G401.6 (cell line): ENCODE measurements around the gene SLITRK4.

Experiments used
- FAIRE-seq: peaks from 2 replicates; lab custom pipeline; 2012; peaks lifted over from hg19 to GRCh38; lab: Jason Lieb, UNC

Gene SLITRK4, protein sequence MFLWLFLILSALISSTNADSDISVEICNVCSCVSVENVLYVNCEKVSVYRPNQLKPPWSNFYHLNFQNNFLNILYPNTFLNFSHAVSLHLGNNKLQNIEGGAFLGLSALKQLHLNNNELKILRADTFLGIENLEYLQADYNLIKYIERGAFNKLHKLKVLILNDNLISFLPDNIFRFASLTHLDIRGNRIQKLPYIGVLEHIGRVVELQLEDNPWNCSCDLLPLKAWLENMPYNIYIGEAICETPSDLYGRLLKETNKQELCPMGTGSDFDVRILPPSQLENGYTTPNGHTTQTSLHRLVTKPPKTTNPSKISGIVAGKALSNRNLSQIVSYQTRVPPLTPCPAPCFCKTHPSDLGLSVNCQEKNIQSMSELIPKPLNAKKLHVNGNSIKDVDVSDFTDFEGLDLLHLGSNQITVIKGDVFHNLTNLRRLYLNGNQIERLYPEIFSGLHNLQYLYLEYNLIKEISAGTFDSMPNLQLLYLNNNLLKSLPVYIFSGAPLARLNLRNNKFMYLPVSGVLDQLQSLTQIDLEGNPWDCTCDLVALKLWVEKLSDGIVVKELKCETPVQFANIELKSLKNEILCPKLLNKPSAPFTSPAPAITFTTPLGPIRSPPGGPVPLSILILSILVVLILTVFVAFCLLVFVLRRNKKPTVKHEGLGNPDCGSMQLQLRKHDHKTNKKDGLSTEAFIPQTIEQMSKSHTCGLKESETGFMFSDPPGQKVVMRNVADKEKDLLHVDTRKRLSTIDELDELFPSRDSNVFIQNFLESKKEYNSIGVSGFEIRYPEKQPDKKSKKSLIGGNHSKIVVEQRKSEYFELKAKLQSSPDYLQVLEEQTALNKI

DNA sequence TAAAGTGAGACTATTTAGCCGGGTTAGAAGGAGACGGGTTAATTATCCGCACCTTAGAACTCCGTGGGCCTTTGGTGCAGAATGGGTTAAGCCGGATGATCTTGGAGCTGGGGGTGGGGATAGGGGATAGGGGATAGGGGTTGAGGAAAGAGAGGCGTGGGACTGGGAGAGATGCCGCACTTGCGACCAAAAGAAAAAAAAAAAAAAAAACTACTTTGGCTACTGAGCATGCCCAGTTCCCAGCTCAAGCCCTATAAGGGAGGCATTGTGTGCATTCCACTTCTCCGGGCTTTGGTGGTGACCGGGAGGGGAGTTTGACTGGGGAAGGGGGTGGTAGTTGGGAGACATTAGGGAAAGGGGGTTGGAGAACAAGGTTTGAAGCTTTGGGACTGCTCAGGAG, at the start of gene SLITRK4:
Gene SLITRK4, minus strand, starts transcription at position 187 of the 400 bp plus-strand sequence. CDS start 4,993 bp downstream, outside the sequence.
- no peak for FAIRE-seq

DNA sequence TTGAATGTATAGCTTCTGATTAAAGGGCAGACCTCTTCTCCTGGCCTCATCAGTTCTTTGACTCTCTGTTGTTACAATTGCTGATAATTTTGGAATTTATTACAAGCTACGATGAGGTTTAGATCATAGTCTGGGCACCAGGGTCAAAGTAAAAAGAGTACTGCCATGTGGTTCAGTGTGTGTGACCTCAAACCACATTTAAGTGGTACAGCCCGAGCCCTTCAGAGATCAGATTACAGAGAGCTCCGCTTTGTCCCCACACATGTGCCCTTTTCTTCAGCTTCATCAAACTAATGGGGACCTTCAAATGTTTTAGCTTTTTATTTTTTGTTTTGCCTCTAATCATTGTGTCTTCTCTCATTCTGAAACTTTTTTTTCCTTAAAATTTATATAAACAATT, 47.6 kb upstream of the SLITRK4 start:
- no peak for FAIRE-seq

DNA sequence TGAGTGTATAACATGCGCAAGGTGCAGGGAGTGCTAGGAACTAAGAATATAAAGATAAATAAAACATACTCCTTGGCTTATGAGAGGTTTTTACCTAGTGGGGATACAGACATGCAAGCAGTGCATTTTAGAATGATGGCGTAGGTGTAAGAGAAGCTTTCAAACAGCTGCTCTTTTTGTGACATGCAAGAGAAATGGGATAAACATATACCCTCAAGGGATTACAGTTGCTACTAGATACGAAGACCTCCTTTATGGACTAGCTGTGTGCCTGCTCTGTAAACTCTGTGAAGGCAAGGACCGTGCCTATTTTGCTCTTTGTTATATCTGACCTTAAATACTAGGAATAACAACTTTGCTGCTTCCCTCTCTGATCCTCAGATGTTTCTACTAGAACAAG, 39.0 kb upstream of the SLITRK4 start:
- FAIRE-seq, result no peak

DNA sequence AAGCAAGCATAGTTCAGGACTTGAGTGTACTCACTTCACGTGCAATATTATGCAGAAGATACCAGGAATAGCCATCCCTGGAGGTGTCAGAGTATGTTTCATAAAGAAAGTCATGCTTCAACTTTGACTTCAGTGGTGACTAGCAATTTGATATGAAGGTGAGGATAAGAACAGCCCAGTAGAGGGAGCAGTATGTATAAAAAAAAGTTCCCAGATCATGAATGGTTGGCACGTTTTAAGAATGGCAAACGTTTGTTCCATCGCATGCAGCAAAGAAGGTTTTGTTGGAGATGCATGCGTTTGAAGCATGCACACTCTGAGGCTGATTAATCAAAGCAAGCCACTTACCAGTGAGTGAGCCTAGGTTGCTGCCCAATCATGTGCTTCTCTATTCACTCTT, 33.5 kb upstream of the SLITRK4 start:
- FAIRE-seq, result no peak

DNA sequence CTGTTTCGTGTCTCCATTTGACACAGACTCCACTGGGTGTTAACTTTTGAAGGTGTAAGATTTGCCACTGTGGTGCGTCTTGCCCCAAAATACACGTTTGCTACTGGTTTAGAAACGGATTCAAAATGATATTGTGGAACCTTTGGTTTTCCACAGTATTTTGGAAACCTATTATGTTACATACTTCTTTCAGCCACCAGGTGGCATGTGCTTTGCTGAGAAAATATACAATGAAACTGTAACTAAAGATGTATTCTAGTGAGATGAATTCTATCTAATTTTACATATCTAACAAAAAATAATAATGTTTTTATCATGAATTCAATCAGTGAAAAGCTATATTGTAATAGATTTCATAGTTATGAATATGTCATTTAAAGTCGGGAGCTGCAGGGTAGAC, 28.4 kb upstream of the SLITRK4 start:
- FAIRE-seq, result peak; percentile 85

DNA sequence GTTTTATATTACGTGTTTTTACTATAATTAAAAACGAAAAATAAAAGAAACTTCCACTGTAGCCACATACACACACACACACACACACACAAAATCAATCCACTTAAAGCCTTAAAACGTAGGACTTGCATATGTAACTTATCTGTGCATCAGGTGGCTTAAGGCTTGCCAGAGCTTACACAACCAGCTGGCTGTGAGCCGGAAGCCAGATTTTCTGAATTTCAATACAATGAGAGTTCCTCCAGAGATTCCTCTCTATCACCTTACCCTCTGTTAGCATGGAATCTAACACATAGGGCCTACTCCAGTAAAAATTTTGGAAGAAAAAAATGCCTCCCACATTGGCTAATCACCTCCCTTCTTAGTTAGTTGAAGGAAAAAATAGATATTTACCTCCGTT, 27.9 kb upstream of the SLITRK4 start:
- no peak for FAIRE-seq

DNA sequence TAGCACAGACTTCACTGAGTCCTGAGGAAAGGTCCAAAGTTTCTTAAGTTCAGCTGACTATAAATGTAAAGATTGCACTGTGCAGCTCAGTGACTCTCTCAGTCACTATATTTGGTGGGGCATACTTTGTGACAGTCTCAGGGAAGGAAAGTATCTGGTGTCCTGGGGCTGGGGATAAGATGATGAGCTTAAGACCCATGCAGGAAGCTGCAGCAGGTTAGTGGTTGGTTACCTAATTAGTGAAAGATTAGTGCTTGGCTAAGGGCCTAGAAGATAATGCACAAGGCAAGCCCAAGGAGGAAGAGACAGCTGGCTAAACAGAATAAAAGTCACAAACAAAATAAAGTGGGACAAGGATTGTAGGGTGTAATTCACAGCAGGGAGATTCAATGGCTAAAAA, 25.4 kb upstream of the SLITRK4 start:
- FAIRE-seq, result no peak

DNA sequence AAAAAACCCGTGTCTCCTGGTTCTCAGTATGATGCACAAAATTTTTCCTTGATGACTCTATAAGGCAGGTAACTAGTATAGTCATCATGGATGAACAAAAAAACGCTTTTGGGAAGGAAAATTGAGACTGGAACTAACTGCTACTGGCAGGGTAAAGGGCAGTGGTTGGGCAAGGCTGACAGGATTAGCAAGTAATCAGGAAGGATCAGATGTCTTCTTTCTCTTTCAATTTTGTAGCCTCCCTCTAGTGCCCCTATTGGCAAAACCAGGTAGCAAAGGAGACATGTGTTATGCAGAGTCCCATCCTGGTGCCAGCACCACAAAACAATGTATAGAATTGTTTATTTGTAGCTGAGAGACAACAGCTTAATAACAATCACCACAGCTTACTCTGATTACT, 12.8 kb upstream of the SLITRK4 start:
- FAIRE-seq, result no peak

DNA sequence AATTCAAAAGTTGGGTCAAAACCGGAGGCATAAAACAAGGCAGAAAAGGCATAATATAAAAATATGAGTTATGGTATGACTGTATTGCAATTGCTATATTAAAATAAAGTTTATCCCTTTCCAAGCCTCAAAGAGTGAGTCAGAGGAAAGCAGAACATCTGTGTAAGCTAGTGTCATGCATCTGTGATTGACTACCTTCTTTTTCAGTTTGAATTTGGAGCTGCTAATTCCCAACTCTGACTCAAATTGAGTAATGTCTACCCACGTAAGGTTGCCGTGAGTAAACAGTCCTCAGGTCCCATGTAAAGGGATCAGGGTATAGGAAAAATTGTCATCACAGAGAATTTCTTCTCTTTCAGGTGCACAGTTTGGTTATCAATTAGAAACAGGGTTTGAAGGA, 6.5 kb upstream of the SLITRK4 start:
- FAIRE-seq, result no peak

DNA sequence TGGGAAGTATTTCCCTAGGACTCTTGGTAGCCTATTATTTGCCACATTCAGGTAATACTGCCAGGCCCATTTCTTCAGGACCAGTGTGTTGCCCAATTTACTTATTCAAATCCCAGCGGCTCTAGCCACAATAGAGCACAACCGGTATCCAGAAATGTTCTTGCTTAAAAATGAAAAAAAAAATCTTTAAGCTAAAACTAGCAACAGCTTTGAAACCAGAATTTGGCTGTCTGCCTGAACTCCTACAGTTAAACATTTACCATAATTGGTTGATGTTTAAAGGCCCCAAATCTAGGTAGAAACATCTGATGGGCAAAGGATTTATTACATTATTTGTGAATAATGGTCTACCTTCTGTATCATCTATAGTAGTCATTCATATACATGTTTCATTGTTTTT, 930 bp upstream of the SLITRK4 start:
- FAIRE-seq, result no peak

DNA sequence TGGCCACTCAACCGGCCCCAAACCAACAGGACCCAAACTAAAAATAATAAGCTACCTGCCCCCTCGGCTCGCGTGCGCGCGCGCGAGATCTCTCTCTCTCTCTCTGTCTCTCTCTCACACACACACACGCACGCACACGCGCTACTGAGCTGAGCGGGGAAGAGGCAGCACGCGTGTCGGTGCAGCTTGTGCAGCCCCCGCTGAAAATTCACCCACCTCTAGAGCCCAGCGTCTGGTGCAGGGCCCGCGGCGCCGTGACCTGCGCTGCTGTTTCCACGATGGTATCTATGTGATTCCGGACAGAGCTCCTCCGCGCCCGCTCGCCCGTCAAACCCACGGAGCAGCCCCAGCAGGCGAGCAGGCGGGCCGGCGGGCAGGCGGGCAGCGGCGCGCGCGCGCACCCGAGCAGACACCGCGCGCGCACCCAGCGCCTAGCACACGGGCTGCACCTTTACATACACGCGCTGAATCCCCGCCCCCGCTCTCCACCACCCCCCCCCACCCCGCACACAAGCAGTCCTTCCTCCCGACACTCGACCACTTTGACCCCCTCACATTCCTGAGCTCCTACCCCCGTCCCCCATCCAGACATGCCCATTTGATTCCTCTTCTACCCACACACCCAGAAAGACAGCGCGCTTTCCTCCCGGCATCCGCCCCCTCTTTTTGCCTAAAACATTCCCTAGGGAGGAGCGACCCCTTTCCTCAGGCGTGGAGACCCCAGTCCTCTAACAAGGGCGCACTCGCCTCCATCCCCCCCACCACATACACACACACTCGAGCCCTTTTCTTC, 1.0 kb downstream of the SLITRK4 start:
- no peak for FAIRE-seq

DNA sequence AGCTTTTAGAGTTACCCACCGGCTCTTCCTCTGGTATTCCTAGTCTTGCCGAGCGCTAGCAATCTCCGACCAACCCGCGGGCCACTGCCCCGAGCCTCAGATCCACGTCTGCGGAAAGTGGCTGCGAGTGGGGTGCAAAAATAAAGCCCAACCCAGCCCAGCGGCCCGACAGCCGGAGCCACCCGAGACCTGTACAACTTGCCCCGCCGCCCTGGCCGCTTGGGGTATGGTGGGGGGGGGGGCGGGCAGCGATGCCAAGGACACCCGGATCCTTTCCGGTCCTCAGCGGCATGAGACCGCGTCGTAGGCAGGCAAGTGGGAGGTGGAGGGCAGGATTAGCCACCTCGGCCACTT, 1.6 kb downstream of the SLITRK4 start:
- FAIRE-seq, result no peak

DNA sequence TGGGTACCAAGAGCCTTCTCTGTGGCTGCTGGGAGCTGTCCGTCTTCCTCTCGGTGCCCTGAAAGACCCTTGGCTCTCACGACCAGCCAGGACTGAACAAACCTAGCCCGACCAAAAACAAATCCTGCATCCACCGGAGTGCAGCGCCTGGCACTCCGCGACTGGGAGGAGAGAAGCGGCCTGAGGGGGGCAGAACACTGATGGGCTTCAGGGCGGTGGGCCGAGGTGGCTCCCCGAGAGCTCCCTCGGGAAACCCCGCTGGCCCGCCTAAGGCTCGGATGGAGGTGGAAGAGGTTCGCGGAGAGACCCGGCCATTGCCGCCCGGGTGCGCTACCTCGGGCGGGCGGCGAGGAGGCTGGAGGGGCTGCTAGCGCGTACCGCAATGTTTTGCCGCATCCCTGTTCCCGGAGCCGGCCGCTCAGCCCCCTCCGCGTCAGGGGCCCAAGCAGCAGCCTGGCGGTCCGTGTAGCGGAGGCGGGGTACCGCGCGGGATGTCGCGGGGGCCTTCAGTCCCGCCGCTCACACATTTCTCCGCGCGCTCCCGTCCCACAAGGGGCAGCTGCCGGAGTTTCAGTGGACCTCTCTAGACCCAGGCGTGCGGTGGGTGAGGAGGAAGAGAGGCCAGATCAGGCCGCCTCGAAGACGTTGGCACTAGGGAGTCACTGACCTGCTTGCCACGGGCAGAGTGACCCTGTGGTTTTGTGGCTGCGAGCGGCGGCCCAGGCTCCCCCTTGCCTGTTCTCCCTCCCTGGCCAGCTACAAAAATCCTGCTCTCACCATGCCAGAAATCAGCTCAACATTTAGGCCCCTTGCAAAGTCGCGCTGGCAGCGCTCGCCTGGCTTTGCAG, 2.2 kb downstream of the SLITRK4 start:
- no peak for FAIRE-seq

DNA sequence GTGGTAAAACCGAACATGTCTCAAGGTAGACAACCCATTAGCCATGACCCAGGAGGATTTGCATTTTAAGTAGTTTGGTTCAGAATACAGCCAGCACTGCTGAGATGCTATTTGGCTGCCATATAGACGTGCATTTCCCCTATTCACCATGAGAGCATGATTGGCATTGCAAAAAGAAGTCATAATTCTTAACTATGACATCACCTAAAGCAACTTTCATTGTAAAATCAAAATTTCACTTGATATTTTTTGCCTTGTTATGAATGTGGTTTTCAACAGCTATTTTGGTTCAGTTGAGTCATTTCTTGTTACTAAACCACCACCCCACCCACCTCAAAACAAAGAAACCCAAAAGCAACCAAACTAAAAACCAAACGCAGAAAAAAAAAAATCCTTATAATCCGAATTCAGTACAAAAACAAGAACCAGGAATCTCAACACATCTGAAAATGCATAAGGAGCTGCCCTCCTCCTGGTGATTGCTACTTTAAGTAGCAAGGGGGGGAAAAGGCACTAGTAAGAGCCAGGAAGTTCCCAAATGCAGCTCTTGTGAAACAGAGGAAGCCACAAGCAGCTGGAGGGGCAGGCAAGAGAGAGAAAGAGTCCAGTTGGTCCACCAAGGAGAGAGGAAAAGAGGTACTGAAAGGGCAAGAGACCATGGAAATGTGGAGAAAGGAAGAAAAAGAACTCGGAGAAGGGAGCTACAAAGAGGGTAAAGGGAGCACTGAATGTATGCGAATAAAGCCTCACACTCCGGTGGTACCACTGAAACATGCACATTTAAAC, 3.1 kb downstream of the SLITRK4 start:
- FAIRE-seq, result no peak

DNA sequence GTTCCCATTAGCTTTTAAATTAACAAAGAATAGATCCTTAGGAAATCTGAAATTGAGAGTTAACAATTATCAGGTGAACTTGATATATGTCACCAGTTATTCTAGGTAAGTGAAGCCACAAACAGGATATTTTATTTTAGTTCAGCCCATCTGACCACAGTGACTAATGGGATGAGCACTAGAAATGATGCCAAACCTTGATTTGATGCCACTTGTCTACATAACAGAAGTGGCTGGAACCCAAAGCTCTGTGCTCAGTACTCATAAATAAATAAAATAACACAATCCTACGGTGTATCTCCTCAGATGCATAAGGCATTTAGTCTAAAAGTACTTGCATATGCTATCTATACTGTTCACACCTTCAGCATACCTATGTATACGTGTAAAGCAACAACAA, 12.2 kb downstream of the SLITRK4 start:
- no peak for FAIRE-seq

DNA sequence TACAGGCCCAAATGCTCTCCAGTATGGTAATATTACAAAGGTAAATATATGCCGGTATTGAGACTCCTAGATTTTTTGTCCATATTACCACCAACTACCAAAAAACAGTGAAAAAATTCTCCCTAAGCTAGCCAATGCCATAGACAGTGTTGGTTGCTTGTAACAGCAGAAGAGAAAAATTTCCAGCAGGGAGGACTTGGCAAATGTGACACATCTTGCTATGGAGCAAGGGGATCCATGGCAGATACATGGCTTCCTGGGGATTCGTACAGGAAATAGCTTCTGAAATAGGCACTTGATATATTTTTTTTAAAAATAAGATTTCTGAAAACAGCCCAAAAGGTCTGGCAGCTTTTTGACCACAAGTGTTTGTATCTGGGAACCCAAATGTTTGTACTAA, 14.6 kb downstream of the SLITRK4 start:
- FAIRE-seq, result no peak

DNA sequence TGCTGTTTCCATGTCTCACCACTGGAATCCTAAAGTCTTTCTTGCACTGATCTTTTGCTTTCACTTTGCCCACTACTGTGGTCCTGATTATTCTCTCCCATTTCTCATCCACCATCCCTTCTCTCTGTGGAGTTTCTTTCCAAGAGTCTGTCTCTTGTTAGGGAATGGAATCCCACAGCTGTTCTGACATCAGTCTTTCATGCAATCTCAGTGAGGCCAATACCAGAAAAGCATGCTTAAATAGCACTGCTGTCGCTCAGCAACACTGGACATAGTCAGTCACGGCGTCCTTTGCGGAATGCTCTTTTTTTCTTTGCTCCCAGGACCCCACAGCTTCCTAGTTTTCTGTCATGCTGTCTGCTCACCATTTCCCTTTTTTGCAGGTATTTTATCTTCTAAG, 20.1 kb downstream of the SLITRK4 start:
- FAIRE-seq, result no peak

DNA sequence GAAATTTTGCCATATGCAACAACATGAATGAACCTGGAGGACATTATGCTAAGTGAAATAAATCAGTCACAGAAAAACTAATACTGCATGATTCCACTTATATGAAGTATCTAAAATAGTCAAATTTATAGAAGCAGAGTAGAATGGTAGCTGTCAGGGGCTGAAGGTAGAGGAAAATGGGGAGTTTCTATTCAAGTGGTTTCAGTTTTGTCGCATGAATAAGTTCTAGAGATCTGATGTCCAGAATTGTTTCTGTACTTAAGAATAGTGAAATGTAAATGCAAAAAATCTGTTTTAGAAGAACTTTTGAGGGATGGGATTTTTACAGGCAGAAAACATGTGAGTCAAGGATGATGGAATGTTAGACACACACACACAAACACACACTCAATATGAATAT, 34.1 kb downstream of the SLITRK4 start:
- no peak for FAIRE-seq

DNA sequence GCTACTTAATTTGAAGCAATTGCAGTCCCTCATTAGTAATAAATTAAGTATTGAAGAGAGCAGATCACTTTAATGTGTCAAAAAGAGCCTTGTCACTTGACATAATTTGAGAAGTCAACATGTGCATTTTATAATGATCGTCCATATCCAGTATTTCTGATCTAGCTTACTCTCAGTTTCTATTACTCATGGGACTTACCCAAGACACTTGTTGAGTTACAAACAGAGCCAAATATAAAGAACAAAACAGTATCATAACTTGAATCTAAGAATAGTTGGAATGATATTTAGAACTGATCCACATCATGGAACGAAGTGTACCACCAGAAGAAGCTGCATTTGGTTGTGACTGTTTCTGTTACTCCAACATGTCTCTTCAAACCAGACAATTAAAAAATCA, 54.7 kb downstream of the SLITRK4 start:
- no peak for FAIRE-seq

DNA sequence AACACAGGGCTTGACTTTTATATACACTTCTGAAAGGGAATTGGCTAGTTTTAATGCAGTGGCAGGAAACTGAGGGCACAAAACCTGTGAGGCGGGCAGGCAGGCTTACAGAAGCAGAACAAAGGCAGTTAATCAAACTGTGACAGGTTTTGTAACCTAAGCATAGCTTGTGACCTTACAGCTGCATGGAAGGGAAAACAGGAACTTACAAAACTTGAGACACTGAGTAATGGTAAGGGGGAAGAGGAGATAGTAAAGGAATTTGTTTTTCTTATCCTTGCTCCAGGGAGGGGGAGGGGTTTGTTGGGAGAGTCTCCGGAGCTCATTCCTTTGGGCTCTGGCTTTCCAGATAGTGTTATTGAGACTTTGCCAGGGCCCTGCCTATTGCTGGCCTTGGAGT, 55.6 kb downstream of the SLITRK4 start:
- FAIRE-seq, result no peak
